GM12873 (cell line): ENCODE results near the gene SPARCL1.

Experiments used
- TF ChIP-seq, protein P1 (sequence below): IDR thresholded peaks from 2 replicates; pipeline ENCODE4 v1.5.1; 2012; ENCODE audit warnings: low read depth, mild to moderate bottlenecking, moderate library complexity, low read length, control low read depth; ENCODE audit not compliant: insufficient read depth; ENCODE audit errors: missing control alignments

The SPARCL1 gene

DNA sequence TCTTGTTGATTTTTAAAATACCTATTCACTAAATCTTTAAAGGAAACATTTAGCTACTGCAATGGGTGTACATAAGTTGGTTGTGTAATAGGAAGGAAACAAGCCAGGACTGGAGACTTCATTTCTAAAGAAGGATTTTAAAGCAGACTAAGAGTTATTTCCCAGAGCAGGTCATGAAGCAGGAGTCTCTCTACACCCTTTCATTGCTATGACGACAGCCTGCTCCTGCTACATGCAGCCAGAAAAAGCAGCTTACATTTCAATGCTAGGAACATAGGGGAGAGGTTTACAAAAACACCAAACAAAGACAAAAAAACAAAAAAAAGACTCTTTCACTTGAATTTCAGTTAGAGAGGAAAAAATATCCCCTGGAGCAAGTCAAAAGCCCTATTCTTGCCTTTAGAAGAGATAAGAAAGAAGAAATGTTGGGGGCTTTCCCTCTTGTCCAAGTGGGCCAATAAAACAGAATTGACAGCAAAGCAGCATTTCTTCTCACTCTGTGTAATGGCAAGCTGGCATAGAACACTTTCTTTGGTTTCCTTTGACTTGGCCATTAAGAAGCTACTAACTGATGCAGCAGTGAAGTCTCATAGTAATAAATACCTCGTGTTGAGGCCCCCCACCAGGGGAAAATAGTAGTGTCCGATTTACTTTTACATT is 3.4 kb downstream of the SPARCL1 start:
- TF ChIP-seq, protein P1, sequence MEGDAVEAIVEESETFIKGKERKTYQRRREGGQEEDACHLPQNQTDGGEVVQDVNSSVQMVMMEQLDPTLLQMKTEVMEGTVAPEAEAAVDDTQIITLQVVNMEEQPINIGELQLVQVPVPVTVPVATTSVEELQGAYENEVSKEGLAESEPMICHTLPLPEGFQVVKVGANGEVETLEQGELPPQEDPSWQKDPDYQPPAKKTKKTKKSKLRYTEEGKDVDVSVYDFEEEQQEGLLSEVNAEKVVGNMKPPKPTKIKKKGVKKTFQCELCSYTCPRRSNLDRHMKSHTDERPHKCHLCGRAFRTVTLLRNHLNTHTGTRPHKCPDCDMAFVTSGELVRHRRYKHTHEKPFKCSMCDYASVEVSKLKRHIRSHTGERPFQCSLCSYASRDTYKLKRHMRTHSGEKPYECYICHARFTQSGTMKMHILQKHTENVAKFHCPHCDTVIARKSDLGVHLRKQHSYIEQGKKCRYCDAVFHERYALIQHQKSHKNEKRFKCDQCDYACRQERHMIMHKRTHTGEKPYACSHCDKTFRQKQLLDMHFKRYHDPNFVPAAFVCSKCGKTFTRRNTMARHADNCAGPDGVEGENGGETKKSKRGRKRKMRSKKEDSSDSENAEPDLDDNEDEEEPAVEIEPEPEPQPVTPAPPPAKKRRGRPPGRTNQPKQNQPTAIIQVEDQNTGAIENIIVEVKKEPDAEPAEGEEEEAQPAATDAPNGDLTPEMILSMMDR: no peak

DNA sequence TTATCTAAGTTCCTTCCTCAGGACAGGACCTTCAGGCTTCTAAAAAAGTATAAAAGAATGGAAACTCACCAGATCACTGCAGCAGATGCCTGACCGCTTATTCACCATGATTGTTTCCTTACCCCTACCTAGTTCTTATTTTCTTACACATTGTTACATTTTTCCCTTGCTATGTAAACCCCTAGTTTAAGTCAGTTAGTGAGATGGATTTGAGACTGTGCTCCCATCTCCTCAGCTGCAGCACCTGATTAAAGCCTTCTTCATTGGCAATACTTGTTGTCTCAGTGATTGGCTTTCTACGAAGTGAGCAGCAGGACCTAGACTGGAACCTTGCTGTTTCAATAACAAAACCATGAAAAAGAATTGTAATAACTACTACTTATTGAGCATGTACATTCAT is 4.7 kb downstream of the SPARCL1 start:
- TF ChIP-seq, protein P1: no peak

DNA sequence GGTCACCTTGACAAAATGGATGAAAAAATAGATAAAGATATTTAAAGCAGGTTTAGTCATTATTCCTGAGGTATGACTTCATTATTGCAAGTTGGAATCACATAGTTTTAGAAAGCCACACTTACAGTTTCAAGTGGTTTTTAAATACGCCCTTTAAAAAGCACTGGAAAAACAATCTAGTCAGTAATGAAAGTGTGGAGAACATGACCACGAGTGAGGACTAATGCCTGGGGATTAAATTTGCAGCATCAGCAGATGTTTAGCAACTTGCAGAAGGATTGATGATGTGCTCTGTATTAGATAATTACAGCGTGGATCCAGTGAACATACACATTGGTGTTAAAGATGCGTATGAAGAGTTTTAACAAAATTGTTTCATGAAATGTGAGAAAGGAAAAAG is 5.9 kb downstream of the SPARCL1 start:
- TF ChIP-seq, protein P1: no peak

DNA sequence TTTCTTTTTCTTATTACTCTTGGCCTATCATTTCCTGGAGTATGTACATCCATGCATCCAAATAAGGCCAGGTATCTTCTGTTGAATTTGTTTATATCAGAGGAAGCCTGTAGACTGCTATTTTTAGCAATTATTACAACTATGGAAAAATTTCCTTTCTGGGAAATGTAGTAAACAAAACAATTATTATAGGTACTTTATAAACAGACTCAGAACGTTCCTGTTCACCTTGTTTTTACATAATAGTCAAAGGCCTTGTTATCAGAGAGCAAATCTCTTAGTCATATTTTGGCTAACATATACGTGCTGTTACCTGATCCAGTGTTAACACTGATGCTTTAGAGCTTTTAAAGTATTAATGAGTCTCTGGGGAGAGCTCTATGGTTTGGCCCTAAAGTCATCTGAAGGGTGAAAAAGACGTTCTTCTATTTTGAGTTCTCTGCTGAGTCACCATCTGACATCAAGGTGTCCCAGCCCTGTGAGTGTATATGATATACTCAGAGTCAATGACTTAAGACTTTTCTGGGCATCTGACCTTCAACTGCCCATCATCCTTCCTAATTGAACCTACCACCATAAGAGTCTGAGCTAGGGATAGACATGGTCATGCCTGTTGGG is 7.3 kb downstream of the SPARCL1 start:
- TF ChIP-seq, protein P1: no peak

GRCh38 chr4:87521319-87521718 is 7.9 kb downstream of the SPARCL1 start:
- TF ChIP-seq, protein P1: no peak

GRCh38 chr4:87517621-87518020 is 11.6 kb downstream of the SPARCL1 start:
- TF ChIP-seq, protein P1: no peak

DNA sequence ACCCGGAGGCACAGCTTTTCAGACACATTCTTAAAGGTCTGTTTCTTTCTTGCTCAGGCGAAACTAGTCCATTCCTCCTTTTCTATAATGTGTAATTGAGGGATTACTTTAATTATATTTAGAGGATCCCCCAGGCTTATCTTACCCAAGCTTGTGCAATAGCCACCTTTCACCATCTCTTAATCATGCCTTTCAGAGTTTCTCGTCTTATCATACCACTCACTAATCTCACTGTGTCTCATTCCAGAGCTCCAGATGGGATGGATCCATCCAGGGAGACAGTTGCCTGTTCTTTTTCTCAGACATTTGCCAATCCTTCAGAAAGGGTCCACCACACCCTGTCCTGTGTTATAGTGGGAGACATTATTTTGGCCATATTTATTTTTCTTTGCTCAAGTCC is 12.5 kb downstream of the SPARCL1 start:
- TF ChIP-seq, protein P1: no peak
